H1 (cell line): ENCODE results near the gene TPP2. TPM values are rescaled to one million over a fixed set of nuclear protein-coding genes. Genes with fewer than 3 reads are reported as not detected.

Experiments used
- CTCF ChIA-PET: fragments of 300-600 bp; sonication (Branson Sonifier 250); formaldehyde crosslinking; loops from one replicate; lab custom pipeline; 2021; ENCODE audit not compliant: partially characterized antibody; lab: Charles Lee
- POLR2A ChIA-PET: fragments of 300-600 bp; sonication (Branson Sonifier 250); formaldehyde crosslinking; loops from one replicate; lab custom pipeline; 2021; ENCODE audit warnings: inconsistent platforms; ENCODE audit not compliant: partially characterized antibody; lab: Charles Lee
- DNase-seq, 2 experiments: peaks; one replicate each; pipeline versions ENCODE4 v3.0.0 to v3.0.0-alpha.2; 2010 to 2022; ENCODE audit warnings: low spot score in 2 of 2, low read depth in 1 of 2, mixed read lengths in 1 of 2
- FAIRE-seq: peaks from 2 replicates; lab custom pipeline; 2011; peaks lifted over from hg19 to GRCh38; lab: Jason Lieb, UNC
- H2AFZ ChIP-seq: 2 replicates; pipeline ENCODE4 v1.8.1; 2012; ENCODE audit warnings: low read length, inconsistent platforms
- H2AK5ac ChIP-seq: 2 replicates; pipeline ENCODE4 v1.6.1; 2013; ENCODE audit warnings: low read depth, low read length
- H2BK120ac ChIP-seq: replicated peaks from 2 replicates; pipeline ENCODE3; 2013; ENCODE audit warnings: low read depth, low read length, inconsistent platforms
- H2BK12ac ChIP-seq: 2 replicates; pipeline ENCODE4 v1.6.1; 2013; ENCODE audit warnings: low read depth, low read length
- H2BK15ac ChIP-seq: 2 replicates; pipeline ENCODE4 v1.6.1; 2013; ENCODE audit warnings: low read length
- H2BK20ac ChIP-seq: 2 replicates; pipeline ENCODE4 v1.6.1; 2013; ENCODE audit warnings: low read length
- H2BK5ac ChIP-seq: 2 replicates; pipeline ENCODE4 v1.6.1; 2013; ENCODE audit warnings: low read depth, low read length
- H3K14ac ChIP-seq: 2 replicates; pipeline ENCODE4 v1.6.1; 2013; ENCODE audit warnings: inconsistent platforms; ENCODE audit not compliant: insufficient read length
- H3K18ac ChIP-seq: 2 replicates; pipeline ENCODE4 v1.6.1; 2013; ENCODE audit warnings: low read length; ENCODE audit errors: extremely low read depth
- H3K23ac ChIP-seq: 2 replicates; pipeline ENCODE4 v1.6.1; 2013; ENCODE audit warnings: inconsistent platforms; ENCODE audit not compliant: insufficient read length
- H3K23me2 ChIP-seq: 2 replicates; pipeline ENCODE4 v1.6.1; 2013; ENCODE audit warnings: low read depth, low read length
- H3K27ac ChIP-seq: 2 replicates; pipeline ENCODE4 v1.6.1; 2011; ENCODE audit warnings: low read depth, low read length, inconsistent platforms
- H3K27me3 ChIP-seq, 4 experiments: replicated peaks in 1 of 4; 1 replicate in 1 of 4; 2 replicates in 3 of 4; pipeline versions ENCODE4 v1.6.1 to v1.8.1; 2011 to 2013; ENCODE audit warnings: low read length in 3 of 4, mild to moderate bottlenecking in 3 of 4, inconsistent platforms in 2 of 4, mixed read lengths in 2 of 4, moderate library complexity in 1 of 4; ENCODE audit not compliant: control insufficient read depth in 3 of 4, insufficient read depth in 3 of 4; ENCODE audit errors: extremely low read depth in 1 of 4
- H3K36me3 ChIP-seq, 4 experiments: 2 replicates each; pipeline versions ENCODE4 v1.6.1 to v1.8.1; 2011 to 2013; ENCODE audit warnings: mild to moderate bottlenecking in 4 of 4, low read length in 3 of 4, moderate library complexity in 2 of 4, control low read depth in 1 of 4, inconsistent platforms in 1 of 4; ENCODE audit not compliant: insufficient read depth in 4 of 4, control insufficient read depth in 2 of 4
- H3K4ac ChIP-seq: replicated peaks from 2 replicates; pipeline ENCODE3; 2013; ENCODE audit warnings: low read length, low read depth, mixed read lengths, inconsistent platforms; ENCODE audit not compliant: insufficient read length
- H3K4me1 ChIP-seq, 4 experiments: replicated peaks in 1 of 4; 1 replicate in 1 of 4; 2 replicates in 3 of 4; pipeline versions ENCODE4 v1.6.1 to v1.8.1; 2011 to 2013; ENCODE audit warnings: low read length in 3 of 4, inconsistent platforms in 2 of 4, mixed read lengths in 1 of 4; ENCODE audit not compliant: insufficient read depth in 4 of 4, control insufficient read depth in 3 of 4
- H3K4me2 ChIP-seq, 2 experiments: 2 replicates each; pipeline versions ENCODE4 v1.6.1 to v1.8.1; 2011 to 2013; ENCODE audit warnings: low read depth in 2 of 2, low read length in 2 of 2, control low read depth in 1 of 2, inconsistent platforms in 1 of 2, mild to moderate bottlenecking in 1 of 2; ENCODE audit not compliant: insufficient read depth in 1 of 2
- H3K4me3 ChIP-seq, 4 experiments: fragments of 200-600, 300-600 bp in 1 of 4; sonication (generic), shearing (Covaris generic), sonication (Bioruptor Twin) in 1 of 4; 2 replicates each; pipeline versions ENCODE4 v1.5.1 to v1.8.1; 2011 to 2016; ENCODE audit warnings: low read length in 4 of 4, low read depth in 3 of 4, control low read depth in 2 of 4, inconsistent platforms in 2 of 4, mild to moderate bottlenecking in 2 of 4, mixed read lengths in 1 of 4, moderate library complexity in 1 of 4; ENCODE audit not compliant: insufficient read depth in 2 of 4; ENCODE audit errors: extremely low read depth in 1 of 4
- H3K56ac ChIP-seq: replicated peaks from 2 replicates; pipeline ENCODE3; 2013; ENCODE audit warnings: low read depth, mild to moderate bottlenecking, mixed read lengths, low read length, inconsistent platforms; ENCODE audit not compliant: insufficient read length
- H3K79me1 ChIP-seq: 2 replicates; pipeline ENCODE4 v1.6.1; 2013; ENCODE audit warnings: low read depth, low read length, control low read depth
- H3K79me2 ChIP-seq, 2 experiments: 2 replicates each; pipeline versions ENCODE4 v1.6.1 to v1.8.1; 2012 to 2013; ENCODE audit warnings: low read length in 2 of 2, mild to moderate bottlenecking in 2 of 2, inconsistent platforms in 1 of 2; ENCODE audit not compliant: insufficient read depth in 2 of 2, control insufficient read depth in 1 of 2
- H3K9ac ChIP-seq, 4 experiments: replicated peaks in 1 of 4; 1 replicate in 1 of 4; 2 replicates in 3 of 4; pipeline versions ENCODE4 v1.6.1 to v1.8.1; 2011 to 2013; ENCODE audit warnings: low read depth in 3 of 4, low read length in 3 of 4, control low read depth in 2 of 4, mild to moderate bottlenecking in 2 of 4, moderate library complexity in 2 of 4, inconsistent platforms in 1 of 4; ENCODE audit errors: extremely low read depth in 1 of 4
- H3K9me3 ChIP-seq, 2 experiments: 2 replicates each; pipeline versions ENCODE4 v1.6.1 to v1.8.1; 2012 to 2013; ENCODE audit warnings: mild to moderate bottlenecking in 2 of 2, moderate library complexity in 2 of 2, control low read depth in 1 of 2, inconsistent platforms in 1 of 2, low read depth in 1 of 2, low read length in 1 of 2, mixed read lengths in 1 of 2; ENCODE audit not compliant: insufficient read depth in 2 of 2
- H4K20me1 ChIP-seq, 2 experiments: replicated peaks in 1 of 2; 2 replicates each; pipeline versions ENCODE3 to v1.8.1; 2011 to 2013; ENCODE audit warnings: inconsistent platforms in 2 of 2, low read length in 2 of 2, mild to moderate bottlenecking in 1 of 2; ENCODE audit not compliant: insufficient read depth in 2 of 2, control insufficient read depth in 1 of 2
- H4K5ac ChIP-seq: 2 replicates; pipeline ENCODE4 v1.6.1; 2013; ENCODE audit warnings: low read length, low read depth, mixed read lengths, inconsistent platforms; ENCODE audit not compliant: insufficient read length
- H4K8ac ChIP-seq: 2 replicates; pipeline ENCODE4 v1.8.0; 2013; ENCODE audit warnings: mild to moderate bottlenecking, moderate library complexity, low read length, inconsistent platforms; ENCODE audit not compliant: insufficient read depth; ENCODE audit errors: extremely low read depth
- H4K91ac ChIP-seq: replicated peaks from 2 replicates; pipeline ENCODE3; 2013; ENCODE audit warnings: low read length, mixed read lengths, inconsistent platforms; ENCODE audit not compliant: insufficient read length
- CBX8 ChIP-seq: fragments of 300-800, 300-1000 bp; sonication (generic); IDR thresholded peaks from 2 replicates; pipeline ENCODE4 v1.7.1; 2016; ENCODE audit warnings: low read depth, low read length, borderline replicate concordance
- E2F6 ChIP-seq: IDR thresholded peaks from 2 replicates; pipeline ENCODE4 v1.6.1; 2012; ENCODE audit warnings: inconsistent platforms
- EP300 ChIP-seq, 2 experiments: IDR thresholded peaks; 1 replicate in 1 of 2; 2 replicates in 1 of 2; pipeline ENCODE4 v1.6.1; 2011 to 2012; ENCODE audit warnings: low read depth in 2 of 2, low read length in 2 of 2, mild to moderate bottlenecking in 2 of 2, borderline replicate concordance in 1 of 2, inconsistent platforms in 1 of 2, moderate library complexity in 1 of 2
- SAP30 ChIP-seq: fragments of 300-600 bp; sonication (generic); IDR thresholded peaks from 2 replicates; pipeline ENCODE4 v1.7.1; 2012; ENCODE audit warnings: low read length, moderate library complexity, mild to moderate bottlenecking, inconsistent platforms; ENCODE audit not compliant: insufficient read depth, insufficient replicate concordance
- SP2 ChIP-seq: IDR thresholded peaks from 2 replicates; pipeline ENCODE4 v1.6.1; 2012; ENCODE audit warnings: mild to moderate bottlenecking, low read length, inconsistent platforms
- ZNF274 ChIP-seq: IDR thresholded peaks from 2 replicates; pipeline ENCODE4 v1.7.0; 2012; ENCODE audit warnings: low read length, borderline replicate concordance; ENCODE audit errors: extremely low read depth
- WGBS, 2 experiments: shearing (Covaris generic) in 1 of 2; methylation state at CpG; one replicate each; pipeline versions ENCODE4 v1.1.6 to v1.1.7; 2013 to 2015; ENCODE audit warnings: low lambda C conversion rate in 2 of 2, mixed read lengths in 2 of 2, inconsistent platforms in 1 of 2, low coverage in 1 of 2, missing lambda C conversion rate in 1 of 2; ENCODE audit not compliant: insufficient replicate concordance in 2 of 2, insufficient coverage in 1 of 2, insufficient read length in 1 of 2; ENCODE audit errors: extremely low coverage in 1 of 2, missing lambda C conversion rate in 1 of 2; 5-methylcytosine and 5-hydroxymethylcytosine counted together
- polyA plus RNA-seq, 7 experiments: library from polyadenylated mRNA; depleted of rRNA in 3 of 7; stranded (reverse) in 5 of 7; unstranded in 2 of 7; fragments of >200 nt in 5 of 7; fragments of 200-250 nt in 2 of 7; gene quantifications; 1 replicate in 5 of 7; 2 replicates in 1 of 7; 4 replicates in 1 of 7; pipeline versions ENCODE4 v1.2.1 to v1.2.3, GENCODE V29; 2011 to 2013; ENCODE audit warnings: missing spikeins in 2 of 7, mixed read lengths in 2 of 7
- total RNA-seq: library from RNA; stranded (reverse); fragmentation: NEBNext Ultra II Directional; extraction: Animal tissue kit (Norgen Biotek cat#: 25700); gene quantifications from 2 replicates; pipeline ENCODE4 v1.2.1, GENCODE V29; 2021

Gene TPP2
- total and polyA plus RNA-seq, 2 of the 8 experiments (the other 6 are each of a cell fraction or from before 2014, with no cell fraction given): 15.9 to 85.7 TPM

DNA sequence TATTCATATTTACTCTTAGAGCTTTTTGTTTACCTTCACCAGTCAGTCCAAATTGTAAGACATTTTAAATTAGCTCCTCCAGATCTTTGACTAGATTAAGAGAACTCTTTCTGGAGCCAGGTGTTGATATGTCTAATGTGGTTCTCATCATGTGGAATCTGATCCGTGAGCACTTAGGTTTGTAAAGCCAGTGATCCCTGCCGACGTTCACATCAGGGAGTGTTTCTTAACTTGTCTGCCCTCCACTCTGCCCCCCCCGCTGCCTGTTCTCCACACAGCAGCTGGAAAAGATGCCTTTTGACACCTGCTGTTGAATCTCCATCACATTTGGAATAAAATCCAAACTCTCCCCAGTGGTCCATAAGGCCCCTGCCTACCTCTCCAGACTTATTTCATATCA is 80.3 kb downstream of the TPP2 start:
- no peaks in the 10 kb centered on the region for H3K4me1 ChIP-seq
- no peak overlapping the region for H3K14ac ChIP-seq
- no peak overlapping the region for H3K23ac ChIP-seq
- peaks cover 0 to 67% (median 33%) of the 10 kb centered on the region in 4 experiments; a peak in 6 of 8 replicates for H3K36me3 ChIP-seq
- no peak overlapping the region for H3K27ac ChIP-seq
- DNase-seq: no peak
- no peak overlapping the region for H3K56ac ChIP-seq
- no peak overlapping the region for H2BK12ac ChIP-seq
- H3K18ac ChIP-seq: no peak overlapping the region
- H3K4me3 ChIP-seq: no peak overlapping the region
- ChIA-PET CTCF (interaction anchor here (1.2 kb wide), 1 partner anchor 84 kb away, joined by 4 read pairs; no protein-coding TSS in a partner anchor), POLR2A (interaction anchor here (0.9 to 1.4 kb wide), 2 partner anchors 8 to 12 kb away, joined by 3 read pairs; no protein-coding TSS in a partner anchor)
- no peak overlapping the region for H2BK20ac ChIP-seq
- H4K91ac ChIP-seq: no peak overlapping the region
- H2AK5ac ChIP-seq: no peak overlapping the region
- no peak overlapping the region for H3K4me2 ChIP-seq
- no peak overlapping the region for H3K9ac ChIP-seq
- no peak overlapping the region for H2AFZ ChIP-seq
- no peak overlapping the region for H4K5ac ChIP-seq
- no peak overlapping the region for H2BK15ac ChIP-seq
- WGBS, 2 experiments: 93% methylated on average over 4 of the region's 4 CpGs; no CpG with 5 or more reads in 1 of the 2 experiments
- no peak for FAIRE-seq
- H3K9me3 ChIP-seq: no peaks in the 10 kb centered on the region
- no peak overlapping the region for H4K8ac ChIP-seq
- no peaks in the 10 kb centered on the region for H3K79me2 ChIP-seq
- no peaks in the 10 kb centered on the region for H3K79me1 ChIP-seq
- H3K4ac ChIP-seq: no peak overlapping the region
- no peak overlapping the region for H2BK120ac ChIP-seq
- no peaks in the 10 kb centered on the region for H3K27me3 ChIP-seq
- H4K20me1 ChIP-seq: no peaks in the 10 kb centered on the region
- no peaks in the 10 kb centered on the region; the same call in 1 of the 2 replicates for H3K23me2 ChIP-seq
- H2BK5ac ChIP-seq: no peak overlapping the region
- TF ChIP-seq SAP30 (no peak), ZNF274 (no peak), CBX8 (no peak), E2F6 (no peak), SP2 (no peak), EP300 (IDR thresholded peaks at IDR 0.05; ENCODE audit: borderline replicate concordance in 1 of 2, low read depth in 2 of 2, low read length in 2 of 2) (no peak)
